NCI-H748 treated with DMSO at 0.1 percent for 48 hours (cell line): ENCODE data around the gene SYNPO2.

Experiments
- DNase-seq: peaks from one replicate; lab custom pipeline; 2025; lab: John Stamatoyannopoulos, UW

The SYNPO2 gene

GRCh38 chr4:119068529-119068962 lies 179.9 kb downstream of the SYNPO2 start:
- DNase-seq: no peak

- DNase-seq: no peak
Observed at GRCh38 chr4:119070301-119070700, 181.6 kb downstream of the SYNPO2 start.

GRCh38 chr4:119080721-119081541 lies 192.3 kb downstream of the SYNPO2 start:
- no peak for DNase-seq

- DNase-seq: no peak
Observed at GRCh38 chr4:119081542-119081859, 192.8 kb downstream of the SYNPO2 start.

- no peak for DNase-seq
Observed at GRCh38 chr4:119081943-119082342, 193.3 kb downstream of the SYNPO2 start.

GRCh38 chr4:119082661-119083060 lies 194.0 kb downstream of the SYNPO2 start:
- no peak for DNase-seq

GRCh38 chr4:119084513-119084912 lies 195.9 kb downstream of the SYNPO2 start:
- no peak for DNase-seq

GRCh38 chr4:119087121-119087520 lies 198.5 kb downstream of the SYNPO2 start:
- no peak for DNase-seq

GRCh38 chr4:119087656-119088055 lies 199.0 kb downstream of the SYNPO2 start:
- no peak for DNase-seq

- no peak for DNase-seq
Observed at GRCh38 chr4:119093042-119093827, 204.6 kb downstream of the SYNPO2 start.

GRCh38 chr4:119097282-119097900 lies 208.7 kb downstream of the SYNPO2 start:
- DNase-seq: no peak

GRCh38 chr4:119098306-119098705 lies 209.7 kb downstream of the SYNPO2 start:
- no peak for DNase-seq

- DNase-seq: no peak
Observed at GRCh38 chr4:119099227-119099810, 210.7 kb downstream of the SYNPO2 start.

GRCh38 chr4:119100655-119101054 lies 212.0 kb downstream of the SYNPO2 start:
- DNase-seq: no peak

GRCh38 chr4:119103263-119103662 lies 214.6 kb downstream of the SYNPO2 start:
- DNase-seq: no peak

- DNase-seq: no peak
Observed at GRCh38 chr4:119104644-119105273, 216.1 kb downstream of the SYNPO2 start.

- no peak for DNase-seq
Observed at GRCh38 chr4:119105605-119106004, 217.0 kb downstream of the SYNPO2 start.

- DNase-seq: no peak
Observed at GRCh38 chr4:119106036-119107000, 217.7 kb downstream of the SYNPO2 start.

- DNase-seq: no peak
Observed at GRCh38 chr4:119110121-119110520, 221.5 kb downstream of the SYNPO2 start.
